ENCODE results near the gene LARP6.

Gene LARP6

GRCh38 chr15:70853973-70854665 lies at the start of gene LARP6:
TSS of gene LARP6 (minus strand) at chr15:70854157. CDS start at chr15:70854088, 69 bp downstream.
- CTCF ChIA-PET = interaction anchor here (1.0 kb wide), 1 partner anchor 29 kb away, joined by 4 read pairs; no protein-coding TSS in a partner anchor
- no peak for TF ChIP-seq CTCF (IDR thresholded peaks at IDR 0.05; ENCODE audit: control extremely low read depth, extremely low read depth, low read depth, missing control alignments)
- POLR2A ChIA-PET = no interaction called here
- peak; percentile 58 for DNase-seq (ENCODE audit: extremely low spot score)

- no peak for TF ChIP-seq CTCF (IDR thresholded peaks at IDR 0.05; ENCODE audit: control extremely low read depth, extremely low read depth, low read depth, missing control alignments)
- POLR2A ChIA-PET = no interaction called here
- CTCF ChIA-PET = no interaction called here
- no peak for DNase-seq (ENCODE audit: extremely low spot score)
These were observed 48.1 kb upstream of the LARP6 start for GRCh38 chr15:70902107-70902506.

- TF ChIP-seq CTCF (IDR thresholded peaks at IDR 0.05; ENCODE audit: control extremely low read depth, extremely low read depth, low read depth, missing control alignments) = peak; percentile 56
These were observed 39.1 kb upstream of the LARP6 start for GRCh38 chr15:70892912-70893560.

GRCh38 chr15:70892002-70892911 lies 38.3 kb upstream of the LARP6 start, which contains the start of the genes LRRC49 and THAP10:
TSS of gene LRRC49 (plus strand) at chr15:70892826. CDS start at chr15:70892895, 69 bp downstream.
TSS of gene THAP10 (minus strand) at chr15:70892433. CDS start at chr15:70892272, 161 bp downstream.
- peak; percentile 84 for DNase-seq (ENCODE audit: extremely low spot score)
- ChIA-PET POLR2A (no interaction called here), CTCF (no interaction called here)
- TF ChIP-seq CTCF (IDR thresholded peaks at IDR 0.05; ENCODE audit: control extremely low read depth, extremely low read depth, low read depth, missing control alignments) = no peak

More at GRCh38 chr15:70892912-70893560, 39.1 kb upstream of the LARP6 start:
- peak; percentile 38 for DNase-seq (ENCODE audit: extremely low spot score)
- ChIA-PET CTCF (interaction anchor here (1.2 kb wide), 1 partner anchor 8 kb away, joined by 3 read pairs; no protein-coding TSS in a partner anchor), POLR2A (no interaction called here)

GRCh38 chr15:70882361-70882760 lies 28.4 kb upstream of the LARP6 start:
- CTCF ChIA-PET = interaction anchor here (2.4 kb wide), 1 partner anchor 13 kb away, joined by 7 read pairs; no protein-coding TSS in a partner anchor
- no peak for TF ChIP-seq CTCF (IDR thresholded peaks at IDR 0.05; ENCODE audit: control extremely low read depth, extremely low read depth, low read depth, missing control alignments)
- no peak for DNase-seq (ENCODE audit: extremely low spot score)
- POLR2A ChIA-PET = no interaction called here

GRCh38 chr15:70880781-70881180 lies 26.8 kb upstream of the LARP6 start:
- ChIA-PET CTCF (interaction anchor here (1.0 to 2.4 kb wide), 2 partner anchors 12 to 56 kb away, joined by 3 to 7 read pairs; no protein-coding TSS in a partner anchor), POLR2A (no interaction called here)
- no peak for DNase-seq (ENCODE audit: extremely low spot score)
- TF ChIP-seq CTCF (IDR thresholded peaks at IDR 0.05; ENCODE audit: control extremely low read depth, extremely low read depth, low read depth, missing control alignments) = no peak
